Measurements from ENCODE around the gene PEX12. TPM values are rescaled to one million over a fixed set of nuclear protein-coding genes. Genes with fewer than 3 reads are reported as not detected.

Gene PEX12
- 10 to 100 TPM in 2 of 10 donors, 1 to 10 TPM in 8; 6.6 to 11.2 (median 9.0) TPM for total RNA-seq
- polyA plus RNA-seq, result 1 to 10 TPM; 2.6 to 3.6 TPM
- long read RNA-seq, donor 1, partial matches to known transcripts, result 0 of 3 reads
- long read RNA-seq, donor 1, other reads (novel, unspliced or antisense), result 0 of 3 reads
- long read RNA-seq, donor 2, transcript PEX12-201 (3 exons, 2,675 nt), result major isoform, 5 of 7 reads
- long read RNA-seq, donor 2, partial matches to known transcripts, result 2 of 7 reads
- long read RNA-seq, donor 2, other reads (novel, unspliced or antisense), result 0 of 7 reads
- long read RNA-seq, donor 3, transcript PEX12-201 (3 exons, 2,675 nt), result major isoform, 19 of 28 reads
- long read RNA-seq, donor 3, partial matches to known transcripts, result 9 of 28 reads
- long read RNA-seq, donor 3, other reads (novel, unspliced or antisense), result 0 of 28 reads

- peak within 1 kb of the TSS; percentile 46 to 97 (median 76) for H3K4me3 ChIP-seq
- H3K27me3 ChIP-seq, result no peaks in the 10 kb centered on the region
- peaks cover 6 to 25% (median 22%) of the 10 kb centered on the region in 9 donors for H3K4me1 ChIP-seq
- peaks cover 0 to 39% (median 6%) of the 10 kb centered on the region in 9 donors for H3K36me3 ChIP-seq
- TF ChIP-seq, protein P1, sequence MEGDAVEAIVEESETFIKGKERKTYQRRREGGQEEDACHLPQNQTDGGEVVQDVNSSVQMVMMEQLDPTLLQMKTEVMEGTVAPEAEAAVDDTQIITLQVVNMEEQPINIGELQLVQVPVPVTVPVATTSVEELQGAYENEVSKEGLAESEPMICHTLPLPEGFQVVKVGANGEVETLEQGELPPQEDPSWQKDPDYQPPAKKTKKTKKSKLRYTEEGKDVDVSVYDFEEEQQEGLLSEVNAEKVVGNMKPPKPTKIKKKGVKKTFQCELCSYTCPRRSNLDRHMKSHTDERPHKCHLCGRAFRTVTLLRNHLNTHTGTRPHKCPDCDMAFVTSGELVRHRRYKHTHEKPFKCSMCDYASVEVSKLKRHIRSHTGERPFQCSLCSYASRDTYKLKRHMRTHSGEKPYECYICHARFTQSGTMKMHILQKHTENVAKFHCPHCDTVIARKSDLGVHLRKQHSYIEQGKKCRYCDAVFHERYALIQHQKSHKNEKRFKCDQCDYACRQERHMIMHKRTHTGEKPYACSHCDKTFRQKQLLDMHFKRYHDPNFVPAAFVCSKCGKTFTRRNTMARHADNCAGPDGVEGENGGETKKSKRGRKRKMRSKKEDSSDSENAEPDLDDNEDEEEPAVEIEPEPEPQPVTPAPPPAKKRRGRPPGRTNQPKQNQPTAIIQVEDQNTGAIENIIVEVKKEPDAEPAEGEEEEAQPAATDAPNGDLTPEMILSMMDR (IDR thresholded peaks at IDR 0.05), result peak in 2 of 9 donors; percentile 5 to 25
- ATAC-seq, result peak; percentile 97 to 99 (median 99)
- H3K27ac ChIP-seq, result peak within 1 kb of the TSS; percentile 89 to 98 (median 93)
- peak; percentile 84 to 94 for DNase-seq
- 0% methylated on average over 45 of the region's 45 CpGs for WGBS, 2 donors
- no peaks in the 10 kb centered on the region for H3K9me3 ChIP-seq
- intact Hi-C loops (cut with DNase I), result no loop called here
Observed at GRCh38 chr17:35578197-35578928, at the start of gene PEX12. Gene PEX12, minus strand, starts transcription at chr17:35578571. Its CDS starts 550 bp downstream, at chr17:35578021.

DNA sequence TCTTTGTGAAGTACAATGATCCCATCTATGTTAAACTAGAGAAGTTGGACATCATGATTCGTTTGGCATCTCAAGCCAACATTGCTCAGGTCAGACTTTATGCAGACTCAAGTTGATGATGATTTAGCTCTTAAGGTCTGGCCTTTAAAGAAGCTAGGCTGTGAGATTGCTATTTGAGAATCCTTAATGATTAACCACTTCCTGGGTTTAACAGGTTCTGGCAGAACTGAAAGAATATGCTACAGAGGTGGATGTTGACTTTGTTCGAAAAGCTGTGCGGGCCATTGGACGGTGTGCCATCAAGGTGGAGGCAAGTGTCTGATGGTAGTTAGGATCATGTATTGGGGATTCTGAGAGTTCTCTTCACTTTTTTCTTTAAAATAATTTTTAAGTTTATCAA is 49.0 kb upstream of the PEX12 start:
- intact Hi-C loops (cut with DNase I), result no loop called here
- Histone ChIP-seq H3K4me3 (no peak overlapping the region), H3K4me1 (peaks cover 0 to 8% (median 0%) of the 10 kb centered on the region in 9 donors), H3K27ac (no peak overlapping the region), H3K36me3 (peaks cover 0 to 100% (median 48%) of the 10 kb centered on the region in 9 donors), H3K27me3 (no peaks in the 10 kb centered on the region), H3K9me3 (no peaks in the 10 kb centered on the region)
- ATAC-seq, result no peak
- no peak for DNase-seq
- TF ChIP-seq, protein P1 (IDR thresholded peaks at IDR 0.05), result no peak
- WGBS, 2 donors, result 91 to 94% methylated on average over 4 of the region's 4 CpGs

DNA sequence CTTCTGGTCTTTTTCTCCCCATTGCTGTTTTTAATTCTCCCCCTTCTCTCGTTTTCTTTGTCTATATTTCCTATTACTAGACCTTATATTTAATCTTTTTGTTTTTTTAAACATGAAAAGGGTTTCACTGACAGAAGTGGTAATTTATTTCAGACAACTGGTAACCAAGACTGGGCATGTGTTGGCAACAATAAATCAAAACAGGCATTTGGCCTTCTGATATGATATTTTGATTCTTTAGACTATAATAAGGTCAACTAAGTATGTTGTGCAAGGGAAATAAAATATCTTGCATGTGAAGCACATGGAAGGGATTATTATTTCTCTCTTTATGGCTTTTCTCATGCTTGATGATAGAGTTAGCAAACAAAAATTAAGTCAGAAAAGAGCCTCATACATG is 43.4 kb upstream of the PEX12 start:
- WGBS, 2 donors, result 74 to 75% methylated on average over 1 of the region's 1 CpG
- H3K27me3 ChIP-seq, result no peaks in the 10 kb centered on the region
- H3K4me1 ChIP-seq, result peaks cover 0 to 28% (median 19%) of the 10 kb centered on the region in 9 donors
- H3K27ac ChIP-seq, result no peak overlapping the region
- intact Hi-C loops (cut with DNase I), result no loop called here
- no peak for ATAC-seq
- H3K9me3 ChIP-seq, result no peaks in the 10 kb centered on the region
- no peak overlapping the region for H3K4me3 ChIP-seq
- TF ChIP-seq, protein P1 (IDR thresholded peaks at IDR 0.05), result no peak
- peaks cover 0 to 85% (median 17%) of the 10 kb centered on the region in 9 donors for H3K36me3 ChIP-seq
- DNase-seq, result no peak

GRCh38 chr17:35618628-35619027 is 40.3 kb upstream of the PEX12 start:
- TF ChIP-seq, protein P1 (IDR thresholded peaks at IDR 0.05), result no peak
- intact Hi-C loops (cut with DNase I), result no loop called here
- Histone ChIP-seq H3K9me3 (no peaks in the 10 kb centered on the region), H3K4me1 (peaks cover 0 to 41% (median 24%) of the 10 kb centered on the region in 9 donors), H3K27me3 (no peaks in the 10 kb centered on the region), H3K27ac (peak overlapping the region in 1 of 10 donors; percentile 62), H3K4me3 (no peak overlapping the region), H3K36me3 (peaks cover 0 to 80% (median 4%) of the 10 kb centered on the region in 9 donors)
- ATAC-seq (no peak), DNase-seq (no peak)
